HepG2 (cell line): ENCODE results near the gene CCND1. TPM values are rescaled to one million over a fixed set of nuclear protein-coding genes. Genes with fewer than 3 reads are reported as not detected.

Source experiments
- ATAC-seq: fragments of 200-7000 bp; cut with Tn5 transposase; 3 replicates; pipeline ENCODE4 v1.9.1; 2020; ENCODE audit warnings: mild to moderate bottlenecking, moderate library complexity
- BruUV-seq: library from RNA; stranded (reverse); fragments of 400-500 nt; replicated peaks from 2 replicates; lab custom pipeline; 2021; lab: Mats Ljungman, UMichigan
- CTCF ChIA-PET: fragments of 300-600 bp; formaldehyde crosslinking; extraction: SDS; loops from one replicate; lab custom pipeline; 2021; ENCODE audit warnings: low total read pairs, inconsistent platforms, low intra/inter-chr PET ratio; lab: Yijun Ruan, JAX
- POLR2A ChIA-PET: fragments of 350-600 bp; sonication (Branson Sonifier 250); formaldehyde crosslinking; loops from one replicate; lab custom pipeline; 2020; ENCODE audit warnings: antibody characterized with exemption, inconsistent platforms; lab: Yijun Ruan, JAX
- DNase-seq: peaks from one replicate; pipeline ENCODE4 v3.0.0-alpha.2; 2015; ENCODE audit warnings: low spot score
- FAIRE-seq: peaks from 3 replicates; lab custom pipeline; 2011; peaks lifted over from hg19 to GRCh38; lab: Jason Lieb, UNC
- H2AFZ ChIP-seq: one replicate; pipeline ENCODE4 v1.6.1; 2011; ENCODE audit warnings: low read length, inconsistent platforms
- H3K27ac ChIP-seq: fragments of 300-600 bp; 3 replicates; pipeline ENCODE4 v1.8.0; 2011; ENCODE audit warnings: mixed run types, mild to moderate bottlenecking, mixed read lengths, low read length, inconsistent platforms; ENCODE audit not compliant: insufficient read depth; ENCODE audit errors: extremely low read length
- H3K27me3 ChIP-seq, 2 experiments: fragments of 200-600 bp in 1 of 2; 2 replicates in 1 of 2; 3 replicates in 1 of 2; pipeline versions ENCODE4 v1.6.0 to v1.8.0; 2011; ENCODE audit warnings: low read length in 2 of 2, mild to moderate bottlenecking in 2 of 2, moderate library complexity in 2 of 2, inconsistent platforms in 1 of 2; ENCODE audit not compliant: insufficient read depth in 2 of 2, control insufficient read depth in 1 of 2
- H3K36me3 ChIP-seq, 2 experiments: fragments of 200-600 bp in 1 of 2; replicated peaks in 1 of 2; 2 replicates in 1 of 2; 3 replicates in 1 of 2; pipeline versions ENCODE4 v1.5.1 to v1.8.0; 2011; ENCODE audit warnings: low read length in 2 of 2, inconsistent platforms in 1 of 2; ENCODE audit not compliant: insufficient read depth in 2 of 2, control insufficient read depth in 1 of 2
- H3K4me1 ChIP-seq: 2 replicates; pipeline ENCODE4 v1.5.1; 2012; ENCODE audit warnings: low read length, inconsistent platforms; ENCODE audit not compliant: insufficient read depth
- H3K4me2 ChIP-seq: 2 replicates; pipeline ENCODE4 v1.6.0; 2011; ENCODE audit warnings: low read depth, low read length, inconsistent platforms
- H3K4me3 ChIP-seq, 3 experiments: fragments of 200-600 bp in 1 of 3; sonication (generic), shearing (Covaris generic) in 1 of 3; replicated peaks in 1 of 3; 2 replicates each; pipeline ENCODE4 v1.5.1; 2011 to 2016; ENCODE audit warnings: low read length in 3 of 3, inconsistent platforms in 2 of 3, low read depth in 2 of 3, mild to moderate bottlenecking in 2 of 3, control low read depth in 1 of 3, mixed read lengths in 1 of 3; ENCODE audit not compliant: insufficient read depth in 1 of 3
- H3K79me2 ChIP-seq: one replicate; pipeline ENCODE4 v1.6.1; 2011; ENCODE audit warnings: low read length, inconsistent platforms; ENCODE audit not compliant: insufficient read depth
- H3K9ac ChIP-seq: 2 replicates; pipeline ENCODE4 v1.6.0; 2011; ENCODE audit warnings: mild to moderate bottlenecking, low read depth, low read length, inconsistent platforms; ENCODE audit not compliant: insufficient read depth
- H3K9me3 ChIP-seq: 2 replicates; pipeline ENCODE4 v1.5.1; 2012; ENCODE audit warnings: mild to moderate bottlenecking, low read length
- H4K20me1 ChIP-seq: 2 replicates; pipeline ENCODE4 v1.6.0; 2011; ENCODE audit warnings: inconsistent platforms, mild to moderate bottlenecking, low read length, moderate library complexity; ENCODE audit not compliant: insufficient read depth
- ELF4 ChIP-seq: sonication (generic); formaldehyde crosslinking; IDR thresholded peaks from 2 replicates; pipeline ENCODE4 v1.5.0; 2020; ENCODE audit warnings: missing genetic modification reagents, mild to moderate bottlenecking, moderate library complexity, borderline replicate concordance
- GATAD2A ChIP-seq: IDR thresholded peaks from 2 replicates; pipeline ENCODE4 v1.6.1; 2016
- GTF2F1 ChIP-seq: fragments of 150-350 bp; IDR thresholded peaks from 2 replicates; pipeline ENCODE4 v1.6.1; 2014; ENCODE audit warnings: low read length
- HIVEP1 ChIP-seq: sonication (generic); formaldehyde crosslinking; IDR thresholded peaks from 2 replicates; pipeline ENCODE4 v1.4.0; 2020; ENCODE audit warnings: mild to moderate bottlenecking, missing genetic modification reagents
- JUNB ChIP-seq: sonication (generic); formaldehyde crosslinking; IDR thresholded peaks from 2 replicates; pipeline ENCODE4 v1.8.0; 2022; ENCODE audit warnings: missing genetic modification reagents, mild to moderate bottlenecking, borderline replicate concordance
- NCOA2 ChIP-seq: sonication (generic); formaldehyde crosslinking; IDR thresholded peaks from 2 replicates; pipeline ENCODE4 v1.8.0; 2022; ENCODE audit warnings: inconsistent platforms
- SATB2 ChIP-seq: sonication (generic); formaldehyde crosslinking; IDR thresholded peaks from 2 replicates; pipeline ENCODE4 v1.5.0; 2020; ENCODE audit warnings: missing genetic modification reagents
- SKI ChIP-seq: fragments of 450-650 bp; IDR thresholded peaks from one replicate; pipeline ENCODE4 v1.6.1; 2018; ENCODE audit warnings: mild to moderate bottlenecking; ENCODE audit not compliant: partially characterized antibody
- ZEB1 ChIP-seq: IDR thresholded peaks from 2 replicates; pipeline ENCODE4 v1.6.1; 2012; ENCODE audit warnings: mild to moderate bottlenecking, low read depth, inconsistent platforms; ENCODE audit not compliant: insufficient replicate concordance
- ZNF138 ChIP-seq: sonication (generic); formaldehyde crosslinking; IDR thresholded peaks from 2 replicates; pipeline ENCODE4 v1.5.0; 2020; ENCODE audit warnings: mild to moderate bottlenecking, low read depth, missing genetic modification reagents
- ZNF143 ChIP-seq: sonication (generic); formaldehyde crosslinking; IDR thresholded peaks from 2 replicates; pipeline ENCODE4 v1.4.0; 2020; ENCODE audit warnings: missing genetic modification reagents
- ZNF205 ChIP-seq: IDR thresholded peaks from 2 replicates; pipeline ENCODE4 v1.6.1; 2018; ENCODE audit warnings: missing biosample characterization, missing genetic modification reagents
- ZNF383 ChIP-seq: sonication (generic); formaldehyde crosslinking; IDR thresholded peaks from 2 replicates; pipeline ENCODE4 v1.4.0; 2020; ENCODE audit warnings: missing genetic modification reagents, mild to moderate bottlenecking, borderline replicate concordance
- ZNF503 ChIP-seq: sonication (generic); formaldehyde crosslinking; IDR thresholded peaks from 2 replicates; pipeline ENCODE4 v1.4.0; 2020; ENCODE audit warnings: missing genetic modification reagents
- ZNF629 ChIP-seq: sonication (generic); formaldehyde crosslinking; conservative IDR thresholded peaks from 2 replicates; pipeline ENCODE4 v1.5.0; 2020; ENCODE audit warnings: missing genetic modification reagents
- ZNF678 ChIP-seq: sonication (generic); formaldehyde crosslinking; IDR thresholded peaks from 2 replicates; pipeline ENCODE4 v1.4.0; 2020; ENCODE audit warnings: mild to moderate bottlenecking, missing genetic modification reagents
- ZSCAN25 ChIP-seq: sonication (generic); formaldehyde crosslinking; IDR thresholded peaks from 2 replicates; pipeline ENCODE4 v1.8.0; 2022; ENCODE audit warnings: mild to moderate bottlenecking, missing genetic modification reagents
- WGBS: methylation state at CpG from one replicate; pipeline ENCODE4 v1.1.6; 2017; ENCODE audit warnings: low lambda C conversion rate; 5-methylcytosine and 5-hydroxymethylcytosine counted together
- in situ Hi-C: cut with HindIII; loops from 2 replicates; pipeline ENCODE4 v1.10.0; 2017; ENCODE audit warnings: low pct_unique_long_range_greater_than_20kb; ENCODE audit not compliant: extremely low pct_ligation_motif_present
- intact Hi-C: fragments of 100-400 bp; cut with micrococcal nuclease; formaldehyde crosslinking; loops from one replicate; pipeline ENCODE4 v1.10.0; 2022; ENCODE audit not compliant: unreplicated experiment
- polyA plus RNA-seq, 8 experiments: library from polyadenylated mRNA; depleted of rRNA in 3 of 8; stranded (reverse) in 7 of 8; unstranded in 1 of 8; fragments of >200 nt; fragmentation: Illumina TruSeq in 4 of 8; extraction: Trizol in 4 of 8; gene quantifications; 2 replicates each; pipeline versions ENCODE4 v1.2.1 to v1.2.3, GENCODE V29; 2011 to 2016; ENCODE audit warnings: low read depth in 4 of 8, missing spikeins in 1 of 8, mixed read lengths in 1 of 8; ENCODE audit not compliant: insufficient read depth in 1 of 8
- total RNA-seq, 5 experiments: library from RNA; depleted of rRNA; stranded (reverse); fragments of >200 nt; fragmentation: Illumina TruSeq; extraction: Trizol; gene quantifications; 2 replicates each; pipeline ENCODE4 v1.2.3, GENCODE V29; 2016; ENCODE audit warnings: low read depth in 1 of 5

CCND1 gene
- total and polyA plus RNA-seq, 2 of the 13 experiments (the other 11 are each of a cell fraction or from before 2014, with no cell fraction given): 107 to 136 TPM

GRCh38 chr11:69630424-69630823 is 10.5 kb upstream of the CCND1 start:
- H3K9ac ChIP-seq: no peak overlapping the region
- H3K4me2 ChIP-seq: no peak overlapping the region
- no peak overlapping the region for H3K27ac ChIP-seq
- DNase-seq: no peak
- FAIRE-seq: no peak
- ATAC-seq: no peak
- TF ChIP-seq ZNF383 (CRISPR knock-in tag) (no peak), ZNF143 (no peak), GTF2F1 (no peak)
- H3K4me3 ChIP-seq: no peak overlapping the region
- H3K9me3 ChIP-seq: no peaks in the 10 kb centered on the region
- H3K36me3 ChIP-seq: no peaks in the 10 kb centered on the region
- intact Hi-C loops (no loop called here), in situ Hi-C loops (loop anchor here (25.0 kb wide), 1 partner anchor 193 kb away; no protein-coding TSS in a partner anchor)
- ChIA-PET CTCF (no interaction called here), POLR2A (no interaction called here)
- no peaks in the 10 kb centered on the region for H3K79me2 ChIP-seq
- no peak overlapping the region for H2AFZ ChIP-seq
- WGBS: 61% methylated on average over 7 of the region's 8 CpGs
- peaks cover 10% of the 10 kb centered on the region for H3K4me1 ChIP-seq
- peaks cover 0 to 13% of the 10 kb centered on the region in 2 experiments; a peak in 3 of 5 replicates for H3K27me3 ChIP-seq
- H4K20me1 ChIP-seq: no peaks in the 10 kb centered on the region
- no TSS peak for BruUV-seq

- ChIA-PET CTCF (no interaction called here), POLR2A (no interaction called here)
- no peak for ATAC-seq
- TF ChIP-seq ZNF138 (no peak), ZNF205 (no peak), GATAD2A (CRISPR knock-in tag) (no peak), SATB2 (CRISPR knock-in tag) (no peak), ZEB1 (no peak), HIVEP1 (CRISPR knock-in tag) (no peak), ZSCAN25 (no peak), ZNF629 (no peak), ELF4 (CRISPR knock-in tag) (no peak), ZNF503 (CRISPR knock-in tag) (no peak), JUNB (CRISPR knock-in tag) (no peak), ZNF678 (CRISPR knock-in tag) (no peak), SKI (no peak), NCOA2 (CRISPR knock-in tag) (no peak)
- Histone ChIP-seq H3K9ac (no peak overlapping the region), H3K79me2 (no peaks in the 10 kb centered on the region), H4K20me1 (no peaks in the 10 kb centered on the region), H3K9me3 (no peaks in the 10 kb centered on the region), H3K36me3 (no peaks in the 10 kb centered on the region), H2AFZ (no peak overlapping the region), H3K4me2 (no peak overlapping the region), H3K27ac (no peak overlapping the region), H3K4me1 (peaks cover 10% of the 10 kb centered on the region), H3K27me3 (peaks cover 0 to 12% of the 10 kb centered on the region in 2 experiments; a peak in 3 of 5 replicates), H3K4me3 (no peak overlapping the region)
- in situ Hi-C loops (loop anchor here (25.0 kb wide), 1 partner anchor 196 kb away; no protein-coding TSS in a partner anchor), intact Hi-C loops (no loop called here)
- WGBS: 41% methylated on average over 4 of the region's 4 CpGs
- FAIRE-seq: no peak
- DNase-seq: no peak
- no TSS peak for BruUV-seq
Measured at GRCh38 chr11:69632900-69633299, 8.1 kb upstream of the CCND1 start.
